ENCODE measurements around the gene DDX23. TPM values are rescaled to one million over a fixed set of nuclear protein-coding genes. Genes with fewer than 3 reads are reported as not detected.

Gene DDX23
- total RNA-seq, 4 donors from 2014 or later: 56.5 to 74.3 (median 66.9) TPM

DNA sequence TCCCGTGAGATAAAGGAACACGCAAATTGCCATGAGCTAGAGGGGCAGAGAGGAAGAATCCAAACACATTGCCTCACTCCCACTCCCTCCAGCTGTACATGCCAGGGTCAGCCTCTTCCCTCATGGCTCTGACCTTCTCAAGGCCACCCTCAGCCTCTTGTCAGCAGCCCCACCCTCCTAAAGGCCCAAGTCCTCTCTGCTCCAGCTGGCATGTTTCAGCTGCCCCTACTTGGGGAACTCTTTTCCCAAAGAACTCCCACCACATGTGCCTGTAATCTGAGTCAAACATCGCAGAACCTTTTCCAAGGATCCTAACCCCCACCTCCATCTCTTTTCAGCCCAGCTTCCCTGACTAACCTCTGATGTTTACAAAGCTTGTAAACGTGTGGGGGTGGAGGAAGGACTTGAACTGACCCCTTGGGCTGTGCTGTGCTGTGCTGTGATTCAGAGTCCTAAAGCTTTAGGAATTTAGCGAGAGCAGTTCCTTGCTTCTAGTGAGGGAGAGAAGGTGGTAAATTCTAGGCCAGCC, 41.0 kb downstream of the DDX23 start:
- no peak overlapping the region for H3K4me3 ChIP-seq (ENCODE audit: low read depth, poor library complexity, severe bottlenecking)
- WGBS, 2 donors: 67 to 68% methylated on average over 5 of the region's 5 CpGs
- DNase-seq (ENCODE audit: low spot score in 2 of 2): no peak
- no peak for TF ChIP-seq CTCF (IDR thresholded peaks at IDR 0.05)
- no peak for TF ChIP-seq POLR2A (IDR thresholded peaks at IDR 0.05)
- intact Hi-C loops (cut with DNase I; ENCODE audit: low total_unique reads): no loop called here

- DNase-seq (ENCODE audit: low spot score in 2 of 2): no peak
- TF ChIP-seq CTCF (IDR thresholded peaks at IDR 0.05) (no peak), POLR2A (IDR thresholded peaks at IDR 0.05) (no peak)
- H3K4me3 ChIP-seq (ENCODE audit: low read depth, poor library complexity, severe bottlenecking): no peak overlapping the region
- WGBS, 2 donors: 91 to 92% methylated on average over 3 of the region's 3 CpGs
- intact Hi-C loops (cut with DNase I; ENCODE audit: low total_unique reads): no loop called here
Measured at GRCh38 chr12:48807981-48808380, 44.0 kb downstream of the DDX23 start.

DNA sequence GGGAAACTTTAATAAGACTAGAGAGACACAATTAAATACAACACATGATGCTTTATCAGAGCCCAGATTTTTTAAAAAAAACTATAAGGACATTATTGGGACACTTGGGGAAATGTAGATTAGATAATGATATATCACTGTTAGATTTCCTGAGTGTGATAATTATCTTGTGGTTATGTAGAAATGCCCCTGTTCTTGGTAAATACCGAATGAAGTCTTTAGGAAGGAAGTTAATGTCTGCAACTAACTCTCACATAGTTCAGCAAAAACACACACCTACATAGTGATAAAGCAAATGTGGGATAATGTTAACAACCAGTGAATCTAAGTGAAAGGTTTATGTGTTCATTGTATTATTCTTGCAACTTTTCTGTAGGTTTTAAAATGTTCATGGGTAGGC, 48.3 kb downstream of the DDX23 start:
- no peak for TF ChIP-seq CTCF (IDR thresholded peaks at IDR 0.05)
- no peak for TF ChIP-seq POLR2A (IDR thresholded peaks at IDR 0.05)
- 54 to 55% methylated on average over 1 of the region's 1 CpG for WGBS, 2 donors
- no peak overlapping the region for H3K4me3 ChIP-seq (ENCODE audit: low read depth, poor library complexity, severe bottlenecking)
- no peak for DNase-seq (ENCODE audit: low spot score in 2 of 2)
- intact Hi-C loops (cut with DNase I; ENCODE audit: low total_unique reads): no loop called here

GRCh38 chr12:48800971-48801370, 51.0 kb downstream of the DDX23 start:
- intact Hi-C loops (cut with DNase I; ENCODE audit: low total_unique reads): no loop called here
- no peak overlapping the region for H3K4me3 ChIP-seq (ENCODE audit: low read depth, poor library complexity, severe bottlenecking)
- WGBS, 2 donors: 87 to 90% methylated on average over 8 to 14 of the region's 14 CpGs
- TF ChIP-seq CTCF (IDR thresholded peaks at IDR 0.05) (no peak), POLR2A (IDR thresholded peaks at IDR 0.05) (no peak)
- DNase-seq (ENCODE audit: low spot score in 2 of 2): no peak

DNA sequence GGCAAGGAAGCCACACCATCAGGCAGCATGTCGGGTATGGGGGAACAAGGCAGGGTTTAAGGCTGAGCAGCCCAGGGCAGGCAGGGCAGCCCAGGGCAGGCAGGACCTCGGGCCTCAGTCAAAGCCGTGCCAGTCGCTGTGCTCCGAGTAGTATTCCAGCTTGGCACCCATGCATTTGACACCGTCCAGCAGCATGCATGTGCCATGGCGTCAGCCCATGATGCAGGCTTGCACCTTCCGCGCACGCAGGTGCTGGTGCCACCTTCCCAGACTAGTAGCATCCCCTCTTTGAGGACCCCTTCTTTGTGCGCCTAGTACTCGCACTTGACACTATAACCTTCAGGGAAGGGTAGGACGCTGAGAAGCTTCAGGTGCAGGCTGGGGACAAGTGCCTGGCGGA, 51.5 kb downstream of the DDX23 start:
- WGBS, 2 donors: 85 to 92% methylated on average over 14 of the region's 14 CpGs
- H3K4me3 ChIP-seq (ENCODE audit: low read depth, poor library complexity, severe bottlenecking): no peak overlapping the region
- intact Hi-C loops (cut with DNase I; ENCODE audit: low total_unique reads): no loop called here
- TF ChIP-seq POLR2A (IDR thresholded peaks at IDR 0.05) (no peak), CTCF (IDR thresholded peaks at IDR 0.05) (no peak)
- DNase-seq (ENCODE audit: low spot score in 2 of 2): no peak

GRCh38 chr12:48796976-48797375, 55.0 kb downstream of the DDX23 start:
- H3K4me3 ChIP-seq (ENCODE audit: low read depth, poor library complexity, severe bottlenecking): no peak overlapping the region
- 78 to 84% methylated on average over 3 of the region's 3 CpGs for WGBS, 2 donors
- TF ChIP-seq CTCF (IDR thresholded peaks at IDR 0.05): no peak
- TF ChIP-seq POLR2A (IDR thresholded peaks at IDR 0.05): no peak
- no peak for DNase-seq (ENCODE audit: low spot score in 2 of 2)
- intact Hi-C loops (cut with DNase I; ENCODE audit: low total_unique reads): loop anchor here (2.0 kb wide), 1 partner anchor 44 kb away; no protein-coding TSS in a partner anchor
